Measurements from ENCODE around the gene GSTT2B. TPM values are rescaled to one million over a fixed set of nuclear protein-coding genes. Genes with fewer than 3 reads are reported as not detected.
"Not testable (repeated sequence)": the region's sequence is repeated elsewhere in the genome, so short reads cannot be mapped to it uniquely, and the experiment has no call there.

Gene GSTT2B
- total RNA-seq, 6 experiments from 2014 or later, result 0.50 to 23.7 (median 3.4) TPM; not detected in 1

DNA sequence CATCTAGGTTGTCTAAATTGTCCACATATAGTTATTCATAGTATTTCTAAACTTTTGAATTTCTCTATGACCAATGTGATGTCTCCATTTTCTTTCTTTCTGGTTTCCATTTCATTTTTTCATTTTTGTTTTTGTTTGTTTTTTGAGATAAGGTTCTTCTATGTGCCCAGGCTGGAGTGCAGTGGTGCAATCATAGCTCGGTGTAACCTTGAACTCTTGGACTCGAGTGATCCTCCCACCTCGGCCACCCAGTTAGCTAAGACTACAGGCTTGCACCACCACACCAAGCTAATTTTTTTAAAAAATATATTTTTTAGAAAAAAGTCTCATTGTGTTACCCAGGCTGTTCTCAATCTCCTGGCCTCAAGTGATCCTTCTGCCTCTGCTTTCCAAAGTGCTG, 36.1 kb upstream of the GSTT2B start:
- peak in 3 of 4 donors; percentile 42 to 94 (median 59) for ATAC-seq
- 52% methylated on average over 3 of the region's 3 CpGs for WGBS (ENCODE audit: insufficient coverage, low coverage, low lambda C conversion rate, missing lambda C conversion rate)
- intact Hi-C loops (cut with DNase I), result no loop called here
- no peak for TF ChIP-seq POLR2A (IDR thresholded peaks at IDR 0.05)
- no peak for TF ChIP-seq CTCF (IDR thresholded peaks at IDR 0.05)
- Histone ChIP-seq H3K27me3 (no peaks in the 10 kb centered on the region), H3K27ac (no peak overlapping the region), H3K4me1 (no peaks in the 10 kb centered on the region), H3K9me3 (no peaks in the 10 kb centered on the region), H3K4me3 (no peak overlapping the region), H3K36me3 (no peaks in the 10 kb centered on the region)
- no peak for DNase-seq

DNA sequence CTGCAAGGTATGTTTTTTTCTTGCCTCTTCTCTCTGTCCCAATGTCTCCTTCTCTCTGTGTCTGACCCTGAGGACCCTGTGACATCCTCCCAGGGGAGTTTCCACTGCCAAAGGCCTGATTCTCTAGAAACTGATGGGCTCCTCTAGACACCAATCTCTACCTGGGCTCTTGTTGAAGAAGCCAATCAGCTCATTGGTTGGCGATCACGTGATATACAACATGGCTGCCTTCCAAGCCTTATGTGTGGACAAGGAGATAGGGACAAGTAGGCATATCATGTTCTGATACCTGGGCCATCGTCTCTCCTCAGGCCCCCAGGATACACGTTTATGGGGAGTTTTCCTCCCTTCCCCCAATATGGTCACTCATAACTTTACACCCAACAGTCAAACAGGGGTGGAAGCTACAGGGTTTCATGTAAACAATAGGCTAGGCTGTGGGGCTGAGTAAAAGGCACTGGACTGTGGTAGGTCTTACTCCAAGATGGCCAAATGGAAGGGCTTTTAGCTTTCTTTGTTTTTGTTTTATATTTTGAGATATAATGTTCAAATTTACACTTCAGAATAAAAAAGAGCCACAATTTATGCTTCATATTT, 32.7 kb upstream of the GSTT2B start:
- WGBS (ENCODE audit: insufficient coverage, low coverage, low lambda C conversion rate, missing lambda C conversion rate), result 13% methylated on average over 2 of the region's 4 CpGs
- H3K36me3 ChIP-seq; H3K9me3 ChIP-seq; H3K4me3 ChIP-seq; H3K27ac ChIP-seq; ATAC-seq; intact Hi-C loops (cut with DNase I); H3K27me3 ChIP-seq; DNase-seq; H3K4me1 ChIP-seq: not testable (repeated sequence)

- H3K27ac ChIP-seq; H3K4me1 ChIP-seq; H3K9me3 ChIP-seq; H3K36me3 ChIP-seq; ATAC-seq; H3K4me3 ChIP-seq; H3K27me3 ChIP-seq; DNase-seq; intact Hi-C loops (cut with DNase I): not testable (repeated sequence)
- WGBS (ENCODE audit: insufficient coverage, low coverage, low lambda C conversion rate, missing lambda C conversion rate), result 54% methylated on average over 2 of the region's 2 CpGs
Observed at GRCh38 chr22:23993080-23993479, 32.1 kb upstream of the GSTT2B start.

DNA sequence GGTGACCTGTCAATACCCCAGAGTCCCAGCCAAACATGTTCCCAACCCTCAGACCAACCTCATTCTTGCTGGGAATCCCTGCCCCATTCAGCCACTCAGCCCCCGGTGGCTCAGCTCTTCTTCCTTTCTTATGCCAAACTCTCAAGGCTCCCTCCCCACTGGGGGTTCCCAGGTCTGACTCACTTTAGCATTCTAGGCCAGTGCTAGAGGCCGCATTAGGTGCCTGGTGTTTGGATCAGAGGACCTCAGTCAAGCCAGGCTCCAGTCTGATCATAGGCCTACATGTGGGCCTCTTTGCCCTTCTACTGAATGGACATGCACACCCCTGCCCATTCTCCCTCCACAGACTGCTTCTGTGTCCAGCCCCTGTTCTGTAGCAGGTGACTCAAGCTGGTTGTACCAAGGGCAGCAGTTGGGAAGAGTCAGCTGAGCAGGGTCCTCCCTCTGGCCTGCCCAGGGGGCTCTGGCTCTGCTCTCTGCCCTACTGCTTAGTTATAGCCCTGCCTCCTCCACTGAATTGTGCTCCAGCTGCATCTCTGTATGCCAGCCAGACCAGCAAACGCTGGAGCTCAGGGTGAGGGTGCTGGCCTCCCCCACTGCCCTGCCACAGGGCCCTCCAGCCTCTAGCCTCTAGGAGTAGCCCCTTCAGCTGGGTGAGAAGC, 28.7 kb upstream of the GSTT2B start:
- H3K9me3 ChIP-seq; H3K27me3 ChIP-seq; H3K4me3 ChIP-seq; H3K36me3 ChIP-seq; DNase-seq; H3K4me1 ChIP-seq; intact Hi-C loops (cut with DNase I); H3K27ac ChIP-seq: not testable (repeated sequence)
- ATAC-seq, result peak in 2 of 4 donors; percentile 21 to 34
- WGBS (ENCODE audit: insufficient coverage, low coverage, low lambda C conversion rate, missing lambda C conversion rate), result no CpG with 5 or more reads among the region's 3 CpGs

GRCh38 chr22:23986538-23987178, 25.7 kb upstream of the GSTT2B start:
- intact Hi-C loops (cut with DNase I); H3K36me3 ChIP-seq; DNase-seq; ATAC-seq; H3K4me1 ChIP-seq; H3K27ac ChIP-seq; H3K4me3 ChIP-seq; H3K27me3 ChIP-seq; H3K9me3 ChIP-seq: not testable (repeated sequence)
- WGBS (ENCODE audit: insufficient coverage, low coverage, low lambda C conversion rate, missing lambda C conversion rate), result no CpG with 5 or more reads among the region's 4 CpGs

GRCh38 chr22:23986089-23986488, 25.1 kb upstream of the GSTT2B start:
- DNase-seq; H3K9me3 ChIP-seq; ATAC-seq; H3K4me3 ChIP-seq; intact Hi-C loops (cut with DNase I); H3K27ac ChIP-seq; H3K4me1 ChIP-seq; H3K27me3 ChIP-seq; H3K36me3 ChIP-seq: not testable (repeated sequence)
- WGBS (ENCODE audit: insufficient coverage, low coverage, low lambda C conversion rate, missing lambda C conversion rate), result no CpG with 5 or more reads among the region's 8 CpGs

- DNase-seq (no peak), ATAC-seq (peak in 2 of 4 donors; percentile 49 to 64)
- H3K27me3 ChIP-seq, result no peaks in the 10 kb centered on the region
- no peak overlapping the region for H3K27ac ChIP-seq
- H3K4me1 ChIP-seq, result no peaks in the 10 kb centered on the region
- no peak overlapping the region for H3K4me3 ChIP-seq
- no peaks in the 10 kb centered on the region for H3K36me3 ChIP-seq
- TF ChIP-seq POLR2A (IDR thresholded peaks at IDR 0.05), result no peak
- peak in 2 of 4 donors; percentile 49 to 63 for TF ChIP-seq CTCF (IDR thresholded peaks at IDR 0.05)
- no peaks in the 10 kb centered on the region for H3K9me3 ChIP-seq
- WGBS (ENCODE audit: insufficient coverage, low coverage, low lambda C conversion rate, missing lambda C conversion rate), result no CpG with 5 or more reads among the region's 6 CpGs
- intact Hi-C loops (cut with DNase I), result no loop called here
Observed at GRCh38 chr22:23984430-23984829, 23.4 kb upstream of the GSTT2B start.

GRCh38 chr22:23980567-23980966, 19.6 kb upstream of the GSTT2B start:
- H3K27ac ChIP-seq; ATAC-seq; H3K4me3 ChIP-seq; H3K27me3 ChIP-seq; H3K36me3 ChIP-seq; intact Hi-C loops (cut with DNase I); H3K9me3 ChIP-seq; H3K4me1 ChIP-seq; DNase-seq: not testable (repeated sequence)
- no CpG with 5 or more reads among the region's 7 CpGs for WGBS (ENCODE audit: insufficient coverage, low coverage, low lambda C conversion rate, missing lambda C conversion rate)

DNA sequence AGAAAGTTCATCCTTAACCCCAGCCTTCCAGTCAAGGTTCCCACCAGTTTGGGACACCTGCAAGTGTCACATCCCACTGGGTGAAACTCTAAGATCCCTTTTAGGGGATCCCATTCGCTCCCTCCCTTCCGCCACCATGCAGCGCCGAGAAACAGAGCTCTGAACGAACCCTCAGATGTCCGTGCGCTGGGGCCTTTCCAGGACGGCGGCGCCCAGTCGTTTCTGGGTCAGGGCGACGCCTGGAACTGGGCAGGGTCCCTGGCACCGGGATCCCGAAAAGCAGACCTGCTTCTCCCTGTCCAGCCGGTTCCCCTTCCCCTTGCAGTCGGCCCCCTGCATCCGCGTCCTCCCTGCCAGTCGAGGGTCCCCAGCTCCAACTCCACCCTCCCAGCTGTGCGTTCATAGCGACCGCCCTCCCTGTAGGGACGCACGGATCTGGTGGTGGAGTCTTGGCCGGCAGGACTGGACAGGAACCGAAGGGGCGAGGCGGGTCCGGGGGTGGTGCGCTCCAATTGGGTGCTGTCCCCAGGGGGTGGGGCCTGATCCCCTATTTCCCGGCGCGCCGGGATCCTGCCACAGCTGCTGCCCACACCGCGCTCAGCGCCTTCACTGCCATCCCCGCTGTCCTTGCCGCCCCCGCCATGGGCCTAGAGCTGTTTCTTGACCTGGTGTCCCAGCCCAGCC, 18.7 kb upstream of the GSTT2B start, which contains the start of gene GSTT2:
TSS of gene GSTT2 (plus strand) at position 578 of the 684 bp plus-strand sequence.
- no CpG with 5 or more reads among the region's 41 CpGs for WGBS (ENCODE audit: insufficient coverage, low coverage, low lambda C conversion rate, missing lambda C conversion rate)
- H3K4me3 ChIP-seq, result not testable (repeated sequence)
- intact Hi-C loops (cut with DNase I), result loop anchor here in 1 of 2 donors (10.0 kb wide), 1 partner anchor 65 kb away; no protein-coding TSS in a partner anchor

More for the DNA sequence above, 18.7 kb upstream of the GSTT2B start, which contains the start of gene GSTT2:
- not testable (repeated sequence) for DNase-seq, H3K36me3 ChIP-seq, H3K27me3 ChIP-seq, H3K27ac ChIP-seq, H3K4me1 ChIP-seq, H3K9me3 ChIP-seq
- ATAC-seq, result peak; percentile 84 to 97 (median 88)
